Hippocampal formation (tissue), 2 donors: ENCODE measurements around the gene ACAP3.
"Not testable (repeated sequence)": the region's sequence is repeated elsewhere in the genome, so short reads cannot be mapped to it uniquely, and the experiment has no call there.

Experiments used
- DNase-seq, 2 donors: peaks; one replicate each; lab custom pipeline; 2025; lab: John Stamatoyannopoulos, UW

Gene ACAP3

DNA sequence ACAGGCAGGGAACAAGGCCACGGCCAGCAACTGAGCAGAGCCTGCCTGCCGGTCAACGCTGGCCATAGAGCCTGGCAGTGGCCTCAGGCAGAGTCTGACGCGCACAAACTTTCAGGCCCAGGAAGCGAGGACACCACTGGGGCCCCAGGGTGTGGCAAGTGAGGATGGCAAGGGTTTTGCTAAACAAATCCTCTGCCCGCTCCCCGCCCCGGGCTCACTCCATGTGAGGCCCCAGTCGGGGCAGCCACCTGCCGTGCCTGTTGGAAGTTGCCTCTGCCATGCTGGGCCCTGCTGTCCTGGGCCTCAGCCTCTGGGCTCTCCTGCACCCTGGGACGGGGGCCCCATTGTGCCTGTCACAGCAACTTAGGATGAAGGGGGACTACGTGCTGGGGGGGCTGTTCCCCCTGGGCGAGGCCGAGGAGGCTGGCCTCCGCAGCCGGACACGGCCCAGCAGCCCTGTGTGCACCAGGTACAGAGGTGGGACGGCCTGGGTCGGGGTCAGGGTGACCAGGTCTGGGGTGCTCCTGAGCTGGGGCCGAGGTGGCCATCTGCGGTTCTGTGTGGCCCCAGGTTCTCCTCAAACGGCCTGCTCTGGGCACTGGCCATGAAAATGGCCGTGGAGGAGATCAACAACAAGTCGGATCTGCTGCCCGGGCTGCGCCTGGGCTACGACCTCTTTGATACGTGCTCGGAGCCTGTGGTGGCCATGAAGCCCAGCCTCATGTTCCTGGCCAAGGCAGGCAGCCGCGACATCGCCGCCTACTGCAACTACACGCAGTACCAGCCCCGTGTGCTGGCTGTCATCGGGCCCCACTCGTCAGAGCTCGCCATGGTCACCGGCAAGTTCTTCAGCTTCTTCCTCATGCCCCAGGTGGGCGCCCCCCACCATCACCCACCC is 23.6 kb upstream of the ACAP3 start, which contains the start of gene TAS1R3:
TSS of gene TAS1R3 (plus strand) at position 213 of the 898 bp plus-strand sequence. CDS start at position 279, 66 bp downstream.
- DNase-seq, result no peak

DNA sequence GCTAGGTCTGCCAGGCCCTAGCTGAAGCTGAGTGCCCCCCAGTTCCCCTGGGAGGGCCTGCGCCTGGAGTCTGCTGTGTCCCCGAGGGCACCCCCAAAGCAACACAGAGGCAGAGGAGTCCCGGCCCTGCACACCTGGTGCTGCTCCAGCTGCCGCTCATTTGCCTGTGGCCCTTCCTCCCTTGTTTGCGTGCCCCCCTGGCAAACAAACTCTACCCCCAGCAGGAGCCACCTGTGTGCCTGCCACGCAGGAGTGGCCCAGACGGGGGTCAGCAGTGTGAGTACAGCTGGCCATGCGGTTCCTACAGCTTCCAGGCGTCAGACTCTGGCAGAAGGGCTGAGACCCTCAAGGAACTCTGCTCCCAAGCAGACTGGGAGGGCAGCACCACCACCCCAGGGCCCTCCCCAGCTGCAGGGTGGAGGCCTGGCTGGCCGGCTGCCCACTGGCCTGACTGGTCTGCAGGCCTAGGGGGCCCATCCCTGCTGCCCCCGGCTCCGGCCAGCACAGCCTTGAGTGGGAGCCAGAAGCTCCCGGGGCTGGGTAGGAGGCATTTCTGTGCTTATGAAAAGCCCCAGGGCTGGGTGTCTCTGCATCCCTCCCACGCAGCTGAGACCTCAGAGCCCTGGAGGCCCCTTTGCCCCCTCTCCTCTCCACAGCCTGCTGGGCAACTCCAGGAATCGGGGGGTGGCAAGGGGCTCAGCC is 22.8 kb upstream of the ACAP3 start:
- no peak for DNase-seq

GRCh38 chr1:1329304-1330210 is 21.8 kb upstream of the ACAP3 start:
- no peak for DNase-seq

DNA sequence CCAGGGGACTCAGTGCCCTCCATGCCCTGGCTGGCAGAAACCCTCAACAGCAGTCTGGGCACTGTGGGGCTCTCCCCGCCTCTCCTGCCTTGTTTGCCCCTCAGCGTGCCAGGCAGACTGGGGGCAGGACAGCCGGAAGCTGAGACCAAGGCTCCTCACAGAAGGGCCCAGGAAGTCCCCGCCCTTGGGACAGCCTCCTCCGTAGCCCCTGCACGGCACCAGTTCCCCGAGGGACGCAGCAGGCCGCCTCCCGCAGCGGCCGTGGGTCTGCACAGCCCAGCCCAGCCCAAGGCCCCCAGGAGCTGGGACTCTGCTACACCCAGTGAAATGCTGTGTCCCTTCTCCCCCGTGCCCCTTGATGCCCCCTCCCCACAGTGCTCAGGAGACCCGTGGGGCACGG is 20.5 kb upstream of the ACAP3 start:
- no peak for DNase-seq

- no peak for DNase-seq
Measured at GRCh38 chr1:1327291-1327690, 19.6 kb upstream of the ACAP3 start.

DNA sequence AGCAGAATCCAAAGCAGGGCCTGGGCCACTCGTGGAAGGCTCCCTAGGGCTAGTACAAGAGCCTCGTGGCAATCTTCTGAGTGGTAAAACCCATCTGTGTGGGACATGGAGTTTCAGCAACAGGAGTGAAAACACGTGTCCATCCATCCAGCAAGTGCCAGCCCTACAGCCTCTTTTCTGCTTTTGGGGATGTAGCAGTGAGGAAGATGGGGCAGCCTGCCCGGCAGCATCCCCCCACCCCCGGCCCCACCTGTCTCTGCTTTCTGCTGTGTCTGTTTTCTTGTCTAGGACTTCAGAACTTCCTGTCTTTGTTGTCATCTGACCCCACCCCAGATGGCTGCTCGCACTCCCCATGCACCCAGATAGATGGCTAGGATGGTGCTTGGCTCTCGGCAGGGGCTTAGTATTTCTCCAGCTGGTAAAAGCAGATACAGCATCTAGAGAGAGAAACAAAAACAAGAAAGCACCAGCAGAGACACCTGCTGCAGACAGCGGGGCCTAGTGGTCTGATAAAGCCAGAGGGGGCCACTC is 18.4 kb upstream of the ACAP3 start:
- no peak for DNase-seq

GRCh38 chr1:1325288-1326074 is 17.8 kb upstream of the ACAP3 start:
- no peak for DNase-seq

GRCh38 chr1:1324524-1325287 is 17.0 kb upstream of the ACAP3 start, which contains the start of the genes CPTP and INTS11:
Gene CPTP, plus strand, starts transcription at chr1:1324802. Its CDS starts 2,109 bp downstream, at chr1:1326911.
Gene INTS11, minus strand, starts transcription at chr1:1324660. Its CDS starts 52 bp downstream, at chr1:1324608.
- peak; percentile 59 to 91 for DNase-seq

- no peak for DNase-seq
Measured at GRCh38 chr1:1324084-1324523, 16.4 kb upstream of the ACAP3 start.

- no peak for DNase-seq
Measured at GRCh38 chr1:1322952-1323351, 15.2 kb upstream of the ACAP3 start.

GRCh38 chr1:1322418-1322817 is 14.7 kb upstream of the ACAP3 start:
- no peak for DNase-seq

DNA sequence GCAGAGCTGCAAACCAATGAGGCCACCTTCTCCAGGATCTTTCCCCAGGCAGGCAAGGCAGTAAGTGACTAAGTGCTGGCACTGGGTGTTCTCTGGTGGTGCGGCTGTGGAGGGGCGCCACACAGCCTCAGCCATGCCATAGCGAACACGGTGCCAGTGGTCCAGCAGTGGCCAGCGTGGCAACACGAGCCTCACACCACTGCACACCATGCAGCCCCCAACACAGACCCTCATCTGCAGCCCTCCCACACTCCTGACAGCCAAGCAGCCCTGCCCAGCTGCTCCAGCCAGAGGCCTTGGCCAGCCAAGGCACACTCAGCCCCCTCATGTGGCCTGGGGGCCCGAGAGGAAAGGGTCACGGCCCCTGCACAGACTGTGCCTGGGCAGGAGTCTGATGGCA is 13.7 kb upstream of the ACAP3 start:
- DNase-seq, result no peak

GRCh38 chr1:1320666-1321448 is 13.1 kb upstream of the ACAP3 start:
- DNase-seq, result no peak

GRCh38 chr1:1319646-1319941 is 11.9 kb upstream of the ACAP3 start:
- no peak for DNase-seq

GRCh38 chr1:1318777-1319645 is 11.3 kb upstream of the ACAP3 start:
- no peak for DNase-seq

- DNase-seq, result peak in 1 of 2 donors; percentile 31
Measured at GRCh38 chr1:1318131-1318652, 10.5 kb upstream of the ACAP3 start.

GRCh38 chr1:1317420-1317819 is 9.7 kb upstream of the ACAP3 start:
- no peak for DNase-seq

DNA sequence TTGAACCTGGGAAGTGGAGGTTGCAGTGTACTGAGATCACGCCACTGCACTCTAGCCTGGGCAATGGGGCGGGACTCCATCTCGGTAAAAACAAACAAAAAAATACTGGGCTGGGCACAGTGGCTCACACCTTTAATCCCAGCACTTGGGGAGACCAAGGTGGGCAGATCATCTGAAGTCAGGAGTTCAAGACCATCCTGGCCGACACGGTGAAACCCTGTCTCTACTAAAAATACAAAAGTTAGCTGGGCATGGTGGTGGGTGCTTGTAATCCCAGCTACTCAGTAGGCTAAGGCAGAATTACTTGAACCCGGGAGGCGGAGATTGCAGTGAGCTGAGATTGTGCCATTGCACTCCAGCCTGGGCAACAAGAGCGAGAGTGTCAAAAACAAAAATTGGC is 8.5 kb upstream of the ACAP3 start:
- not testable (repeated sequence) for DNase-seq
